ENCODE results near the gene MANEA.

GRCh38 chr6:95581073-95581472 is 3.7 kb downstream of the MANEA start:
- TF ChIP-seq POLR2A (IDR thresholded peaks at IDR 0.05; ENCODE audit: low read depth, low read length) (no peak), CTCF (conservative IDR thresholded peaks at IDR 0.05; ENCODE audit: low read depth, low read length) (no peak)

Measured in IMR-90 (cell line).